HepG2 (cell line): ENCODE results near the gene CPNE5. TPM values are rescaled to one million over a fixed set of nuclear protein-coding genes. Genes with fewer than 3 reads are reported as not detected.

Experiments used
- KMT2B ChIP-seq: IDR thresholded peaks from 2 replicates; pipeline ENCODE4 v1.6.1; 2016; ENCODE audit warnings: missing genetic modification reagents, missing compliant biosample characterization
- MBNL3 ChIP-seq: fragments of 250-450 bp; sonication (Bioruptor Pico); conservative IDR thresholded peaks from 2 replicates; pipeline ENCODE4 v1.8.0; 2022; ENCODE audit warnings: mild to moderate bottlenecking, inconsistent platforms
- MIER3 ChIP-seq: IDR thresholded peaks from 2 replicates; pipeline ENCODE4 v1.6.1; 2016; ENCODE audit warnings: missing compliant biosample characterization, borderline replicate concordance
- MYPOP ChIP-seq: sonication (generic); formaldehyde crosslinking; IDR thresholded peaks from 2 replicates; pipeline ENCODE4 v1.8.1; 2023; ENCODE audit warnings: mild to moderate bottlenecking, moderate library complexity, missing genetic modification reagents
- RARG ChIP-seq: sonication (generic); formaldehyde crosslinking; IDR thresholded peaks from 2 replicates; pipeline ENCODE4 v1.4.0; 2020; ENCODE audit warnings: low read depth, mild to moderate bottlenecking, missing genetic modification reagents
- SKI ChIP-seq: fragments of 450-650 bp; IDR thresholded peaks from one replicate; pipeline ENCODE4 v1.6.1; 2018; ENCODE audit warnings: mild to moderate bottlenecking; ENCODE audit not compliant: partially characterized antibody
- THAP8 ChIP-seq: sonication (generic); formaldehyde crosslinking; IDR thresholded peaks from 2 replicates; pipeline ENCODE4 v1.5.1; 2020; ENCODE audit warnings: missing genetic modification reagents, mild to moderate bottlenecking, borderline replicate concordance
- USF2 ChIP-seq, 2 experiments: sonication (generic) in 1 of 2; formaldehyde crosslinking in 1 of 2; IDR thresholded peaks; 2 replicates each; pipeline versions ENCODE4 v1.5.1 to v1.6.1; 2011 to 2020; ENCODE audit warnings: borderline replicate concordance in 1 of 2, low read depth in 1 of 2, low read length in 1 of 2, mild to moderate bottlenecking in 1 of 2, missing genetic modification reagents in 1 of 2, moderate library complexity in 1 of 2
- ZFX ChIP-seq: sonication (generic); formaldehyde crosslinking; IDR thresholded peaks from 2 replicates; pipeline ENCODE4 v1.4.0; 2020; ENCODE audit warnings: mild to moderate bottlenecking, low read depth, missing genetic modification reagents, moderate library complexity
- ZNF264 ChIP-seq: sonication (generic); formaldehyde crosslinking; IDR thresholded peaks from 2 replicates; pipeline ENCODE4 v1.4.0; 2020; ENCODE audit warnings: missing genetic modification reagents
- ZNF318 ChIP-seq: sonication (generic); formaldehyde crosslinking; IDR thresholded peaks from 2 replicates; pipeline ENCODE4 v1.4.0; 2020; ENCODE audit warnings: mild to moderate bottlenecking, missing genetic modification reagents
- ZNF468 ChIP-seq: sonication (generic); formaldehyde crosslinking; IDR thresholded peaks from 2 replicates; pipeline ENCODE4 v1.8.0; 2022; ENCODE audit warnings: mild to moderate bottlenecking, moderate library complexity, missing genetic modification reagents
- ZNF772 ChIP-seq: sonication (generic); formaldehyde crosslinking; IDR thresholded peaks from 2 replicates; pipeline ENCODE4 v1.5.0; 2020; ENCODE audit warnings: mild to moderate bottlenecking, missing genetic modification reagents
- ZNF777 ChIP-seq: sonication (generic); formaldehyde crosslinking; IDR thresholded peaks from 2 replicates; pipeline ENCODE4 v1.4.0; 2020; ENCODE audit warnings: missing genetic modification reagents
- ZNF891 ChIP-seq: sonication (generic); formaldehyde crosslinking; IDR thresholded peaks from 2 replicates; pipeline ENCODE4 v1.5.0; 2020; ENCODE audit warnings: mild to moderate bottlenecking, missing genetic modification reagents
- polyA plus RNA-seq, 8 experiments: library from polyadenylated mRNA; depleted of rRNA in 3 of 8; stranded (reverse) in 7 of 8; unstranded in 1 of 8; fragments of >200 nt; fragmentation: Illumina TruSeq in 4 of 8; extraction: Trizol in 4 of 8; gene quantifications; 2 replicates each; pipeline versions ENCODE4 v1.2.1 to v1.2.3, GENCODE V29; 2011 to 2016; ENCODE audit warnings: low read depth in 4 of 8, missing spikeins in 1 of 8, mixed read lengths in 1 of 8; ENCODE audit not compliant: insufficient read depth in 1 of 8
- total RNA-seq, 5 experiments: library from RNA; depleted of rRNA; stranded (reverse); fragments of >200 nt; fragmentation: Illumina TruSeq; extraction: Trizol; gene quantifications; 2 replicates each; pipeline ENCODE4 v1.2.3, GENCODE V29; 2016; ENCODE audit warnings: low read depth in 1 of 5

The CPNE5 gene
- total and polyA plus RNA-seq, 2 of the 13 experiments (the other 11 are each of a cell fraction or from before 2014, with no cell fraction given): 0.16 TPM; not detected in 1

- TF ChIP-seq ZNF468 (CRISPR knock-in tag) (0 out of 2 replicates have a peak, but pooled peaks have one; percentile 73), SKI (peak; percentile 47), THAP8 (peak; percentile 95; the same call in 1 of the 2 replicates), ZNF264 (CRISPR knock-in tag) (0 out of 2 replicates have a peak, but pooled peaks have one; percentile 54), RARG (CRISPR knock-in tag) (0 out of 2 replicates have a peak, but pooled peaks have one; percentile 61), MIER3 (CRISPR knock-in tag) (peak; percentile 94), ZNF772 (CRISPR knock-in tag) (0 out of 2 replicates have a peak, but pooled peaks have one; percentile 55), ZNF777 (CRISPR knock-in tag) (peak; percentile 58; the same call in 1 of the 2 replicates), KMT2B (peak; percentile 99), MYPOP (CRISPR knock-in tag) (peak; percentile 72; the same call in 1 of the 2 replicates), USF2 (IDR thresholded peaks at IDR 0.05; ENCODE audit: low read depth, low read length) (no peak), USF2 (CRISPR knock-in tag; IDR thresholded peaks at IDR 0.05; ENCODE audit: borderline replicate concordance) (no peak; the same call in 1 of the 2 replicates), ZNF318 (CRISPR knock-in tag) (peak; percentile 81), MBNL3 (CRISPR knock-in tag) (no peak), ZNF891 (CRISPR knock-in tag) (peak; percentile 73; the same call in 1 of the 2 replicates), ZFX (CRISPR knock-in tag) (peak; percentile 98)
These were observed 46.5 kb upstream of the CPNE5 start, which contains the start of gene C6orf89 (continued) for GRCh38 chr6:36885461-36886401.
